Esophagus (tissue), 2 donors: ENCODE data around the gene WAPL. TPM values are rescaled to one million over a fixed set of nuclear protein-coding genes. Genes with fewer than 3 reads are reported as not detected.

Experiments
- H3K27ac ChIP-seq, 2 donors: one replicate each; pipeline ENCODE4 v1.5.1; 2013; ENCODE audit warnings: low read depth in 2 of 2, mild to moderate bottlenecking in 2 of 2, inconsistent platforms in 1 of 2, low read length in 1 of 2, moderate library complexity in 1 of 2
- H3K27me3 ChIP-seq, 2 donors: one replicate each; pipeline ENCODE4 v1.6.1; 2013; ENCODE audit warnings: low read length in 2 of 2, control low read depth in 1 of 2, mild to moderate bottlenecking in 1 of 2; ENCODE audit not compliant: insufficient read depth in 2 of 2, control insufficient read depth in 1 of 2
- H3K36me3 ChIP-seq, 2 donors: one replicate each; pipeline ENCODE4 v1.6.1; 2013; ENCODE audit warnings: low read length in 1 of 2; ENCODE audit not compliant: control insufficient read depth in 2 of 2, insufficient read depth in 2 of 2
- H3K4me1 ChIP-seq, 2 donors: one replicate each; pipeline ENCODE4 v1.6.1; 2013; ENCODE audit warnings: low read length in 1 of 2; ENCODE audit not compliant: control insufficient read depth in 2 of 2, insufficient read depth in 2 of 2
- H3K4me3 ChIP-seq, 2 donors: one replicate each; pipeline ENCODE4 v1.5.1; 2013; ENCODE audit warnings: low read length in 2 of 2, mild to moderate bottlenecking in 2 of 2, low read depth in 1 of 2, moderate library complexity in 1 of 2
- H3K9me3 ChIP-seq, 2 donors: one replicate each; pipeline ENCODE4 v1.6.1; 2013; ENCODE audit warnings: mild to moderate bottlenecking in 2 of 2, low read depth in 1 of 2, low read length in 1 of 2, moderate library complexity in 1 of 2; ENCODE audit not compliant: control insufficient read depth in 2 of 2, insufficient read depth in 1 of 2
- WGBS, 2 donors: extraction: QIAGEN DNeasy Blood & Tissue Kit; methylation state at CpG; one replicate each; pipeline ENCODE4 v1.1.7; 2013; 5-methylcytosine and 5-hydroxymethylcytosine counted together
- polyA plus RNA-seq, 2 donors: library from polyadenylated mRNA; stranded (reverse); fragments of 200-250 nt; gene quantifications; one replicate each; pipeline ENCODE4 v1.2.3, GENCODE V29; 2013
- donor health status: healthy with polysubstance abuse.
- donor health status: Bipolar disorder and iron deficiency.

Gene WAPL
- polyA plus RNA-seq, 2 donors, result 9.9 to 13.5 TPM

DNA sequence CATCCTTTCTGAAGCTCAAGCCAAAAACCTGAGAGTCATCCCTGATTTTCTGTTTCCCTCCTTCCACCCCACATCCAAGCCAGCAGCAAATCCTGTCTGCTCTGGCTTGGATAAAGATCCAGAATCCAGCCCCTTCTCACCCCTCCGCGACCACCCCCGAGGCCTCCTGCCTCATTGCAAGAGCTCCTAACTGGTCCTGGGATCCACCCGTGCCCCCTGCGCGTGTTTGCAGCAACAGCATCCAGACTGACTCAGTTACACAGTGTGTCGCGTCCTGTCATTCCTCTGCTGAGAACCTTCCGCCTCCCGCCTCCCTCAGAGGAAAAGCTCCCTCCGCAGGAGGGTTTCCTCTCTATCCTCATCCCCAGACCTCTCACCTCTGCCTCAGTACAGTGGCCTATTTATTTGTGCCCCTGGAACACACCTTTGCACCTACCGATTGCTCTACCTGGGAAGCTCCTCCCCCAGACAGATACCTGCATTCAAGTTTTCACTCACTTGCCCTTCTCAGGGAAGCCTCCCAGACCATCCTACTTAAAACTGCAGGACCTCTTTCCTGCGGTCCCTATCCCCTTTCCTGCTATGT lies 133.4 kb downstream of the WAPL start:
- peaks cover 0 to 5% of the 10 kb centered on the region in 2 donors for H3K27me3 ChIP-seq
- 51 to 60% methylated on average over 13 of the region's 13 CpGs for WGBS, 2 donors

GRCh38 chr10:86387178-86387794 lies 134.3 kb downstream of the WAPL start:
- Histone ChIP-seq H3K36me3 (peaks cover 0 to 2% of the 10 kb centered on the region in 2 donors), H3K9me3 (no peaks in the 10 kb centered on the region), H3K27ac (no peak overlapping the region), H3K4me1 (peaks cover 0 to 5% of the 10 kb centered on the region in 2 donors), H3K27me3 (peaks cover 0 to 5% of the 10 kb centered on the region in 2 donors), H3K4me3 (no peak overlapping the region)
- 73 to 78% methylated on average over 7 of the region's 7 CpGs for WGBS, 2 donors

More for the DNA sequence above, 133.4 kb downstream of the WAPL start:
- Histone ChIP-seq H3K36me3 (peaks cover 0 to 2% of the 10 kb centered on the region in 2 donors), H3K9me3 (no peaks in the 10 kb centered on the region), H3K27ac (no peak overlapping the region), H3K4me1 (peaks cover 0 to 5% of the 10 kb centered on the region in 2 donors), H3K4me3 (no peak overlapping the region)

- 89 to 93% methylated on average over 3 of the region's 3 CpGs for WGBS, 2 donors
- no peaks in the 10 kb centered on the region for H3K9me3 ChIP-seq
Observed at GRCh38 chr10:86385806-86386205, 135.8 kb downstream of the WAPL start.

More at GRCh38 chr10:86385806-86386205, 135.8 kb downstream of the WAPL start:
- Histone ChIP-seq H3K27me3 (peaks cover 0 to 5% of the 10 kb centered on the region in 2 donors), H3K4me3 (no peak overlapping the region), H3K36me3 (peaks cover 0 to 2% of the 10 kb centered on the region in 2 donors), H3K27ac (no peak overlapping the region), H3K4me1 (peaks cover 0 to 5% of the 10 kb centered on the region in 2 donors)

Other genes with a start within 250 kb of the WAPL start
- under 1 TPM; 0.04 to 0.32 TPM for gene GRID1, start 155.0 kb downstream of the WAPL start, polyA plus RNA-seq
- gene OPN4, start 132.8 kb upstream of the WAPL start, polyA plus RNA-seq, result under 1 TPM in 1 of 2 donors, not detected in 1; 0.02 TPM
- 1 to 10 TPM; 1.4 to 2.4 TPM for gene LDB3, start 146.7 kb upstream of the WAPL start, polyA plus RNA-seq
- 1 to 10 TPM; 2.5 to 6.8 TPM for gene BMPR1A, start 234.8 kb upstream of the WAPL start, polyA plus RNA-seq